GM12878 (cell line): ENCODE results near the gene PRR15L. TPM values are rescaled to one million over a fixed set of nuclear protein-coding genes. Genes with fewer than 3 reads are reported as not detected.

Experiments used
- ATAC-seq: fragments of 200-7000 bp; cut with Tn5 transposase; 3 replicates; pipeline ENCODE4 v1.9.1; 2020; ENCODE audit warnings: mild to moderate bottlenecking, moderate library complexity
- BruUV-seq: library from RNA; stranded (reverse); fragments of 400-500 nt; replicated peaks from 2 replicates; lab custom pipeline; 2021; lab: Mats Ljungman, UMichigan
- CTCF ChIA-PET: fragments of 300-600 bp; sonication (Branson Sonifier 250); formaldehyde crosslinking; extraction: SDS; loops from one replicate; lab custom pipeline; 2021; ENCODE audit warnings: inconsistent platforms; lab: Yijun Ruan, JAX
- POLR2A ChIA-PET: fragments of 350-600 bp; formaldehyde crosslinking; extraction: SDS; loops from one replicate; lab custom pipeline; 2021; ENCODE audit warnings: inconsistent platforms; lab: Charles Lee
- RAD21 ChIA-PET: fragments of 300-600 bp; sonication (Branson Sonifier 250); formaldehyde crosslinking; loops from one replicate; lab custom pipeline; 2023; ENCODE audit warnings: antibody characterized with exemption; ENCODE audit not compliant: unreplicated experiment; lab: Charles Lee
- SMC1A ChIA-PET: fragments of 300-600 bp; sonication (Branson Sonifier 250); formaldehyde crosslinking; loops from one replicate; lab custom pipeline; 2023; ENCODE audit not compliant: unreplicated experiment, uncharacterized antibody; lab: Charles Lee
- DNase-seq: peaks from one replicate; pipeline ENCODE4 v3.0.0-alpha.2; 2011; ENCODE audit warnings: low read depth, low spot score
- FAIRE-seq: peaks from 3 replicates; lab custom pipeline; 2011; peaks lifted over from hg19 to GRCh38; lab: Jason Lieb, UNC
- H2AFZ ChIP-seq: 2 replicates; pipeline ENCODE4 v1.6.0; 2011; ENCODE audit warnings: low read depth, low read length, control low read depth; ENCODE audit not compliant: control insufficient read depth
- H3K27ac ChIP-seq: 2 replicates; pipeline ENCODE4 v1.5.1; 2011; ENCODE audit warnings: control low read depth; ENCODE audit not compliant: control insufficient read depth, insufficient read depth
- H3K27me3 ChIP-seq, 2 experiments: replicated peaks in 1 of 2; 2 replicates each; pipeline versions ENCODE4 v1.6.0 to v1.6.1; 2011; ENCODE audit warnings: low read length in 1 of 2; ENCODE audit not compliant: control insufficient read depth in 2 of 2, insufficient read depth in 2 of 2
- H3K36me3 ChIP-seq, 2 experiments: 2 replicates each; pipeline ENCODE4 v1.5.1; 2011; ENCODE audit warnings: low read length in 1 of 2; ENCODE audit not compliant: control insufficient read depth in 2 of 2, insufficient read depth in 2 of 2
- H3K4me1 ChIP-seq: 2 replicates; pipeline ENCODE4 v1.6.1; 2011; ENCODE audit warnings: mild to moderate bottlenecking, low read length, moderate library complexity, mixed read lengths; ENCODE audit not compliant: control insufficient read depth, insufficient read depth
- H3K4me2 ChIP-seq: 2 replicates; pipeline ENCODE4 v1.6.0; 2011; ENCODE audit warnings: control low read depth; ENCODE audit not compliant: control insufficient read depth, insufficient read depth
- H3K4me3 ChIP-seq: fragments of 200-600 bp; sonication (generic); 2 replicates; pipeline ENCODE4 v1.5.1; 2016
- H3K79me2 ChIP-seq: 2 replicates; pipeline ENCODE4 v1.6.0; 2011; ENCODE audit warnings: low read length; ENCODE audit not compliant: control insufficient read depth, insufficient read depth
- H3K9ac ChIP-seq: 2 replicates; pipeline ENCODE4 v1.8.0; 2011; ENCODE audit warnings: low read length, control low read depth, mixed read lengths; ENCODE audit not compliant: control insufficient read depth, insufficient read depth
- H3K9me3 ChIP-seq: replicated peaks from 3 replicates; pipeline ENCODE4 v1.5.1; 2011; ENCODE audit warnings: mild to moderate bottlenecking, low read length; ENCODE audit not compliant: control insufficient read depth, insufficient read depth
- H4K20me1 ChIP-seq: 2 replicates; pipeline ENCODE4 v1.6.0; 2011; ENCODE audit not compliant: control insufficient read depth, insufficient read depth
- ATF7 ChIP-seq: fragments of 450-650 bp; IDR thresholded peaks from 2 replicates; pipeline ENCODE4 v1.6.1; 2016; ENCODE audit warnings: low read depth, mild to moderate bottlenecking
- EGR1 ChIP-seq, 2 experiments: IDR thresholded peaks; 1 replicate in 1 of 2; 2 replicates in 1 of 2; pipeline ENCODE4 v1.6.1; 2011 to 2012; ENCODE audit warnings: low read depth in 2 of 2, low read length in 2 of 2, borderline replicate concordance in 1 of 2, mild to moderate bottlenecking in 1 of 2, moderate library complexity in 1 of 2
- MYC ChIP-seq: IDR thresholded peaks from 2 replicates; pipeline ENCODE4 v1.6.1; 2011; ENCODE audit warnings: mild to moderate bottlenecking, low read length, moderate library complexity, inconsistent platforms; ENCODE audit not compliant: insufficient read depth, insufficient replicate concordance, insufficient read length, severe bottlenecking
- PAX5 ChIP-seq: IDR thresholded peaks from 2 replicates; pipeline ENCODE4 v1.6.1; 2011; ENCODE audit warnings: low read depth, low read length, borderline replicate concordance
- POLR2A ChIP-seq: IDR thresholded peaks from 2 replicates; pipeline ENCODE4 v1.6.1; 2011; ENCODE audit warnings: low read depth, mild to moderate bottlenecking, low read length
- POLR2AphosphoS2 ChIP-seq: IDR thresholded peaks from 2 replicates; pipeline ENCODE4 v1.6.1; 2011; ENCODE audit warnings: low read depth, mild to moderate bottlenecking, low read length, improper control_type of control experiment, moderate library complexity
- SIN3A ChIP-seq: IDR thresholded peaks from 2 replicates; pipeline ENCODE4 v1.6.1; 2012; ENCODE audit warnings: low read depth, low read length, improper control_type of control experiment
- SPI1 ChIP-seq: IDR thresholded peaks from 2 replicates; pipeline ENCODE4 v1.6.1; 2011; ENCODE audit warnings: low read depth, mild to moderate bottlenecking, low read length, moderate library complexity, borderline replicate concordance; ENCODE audit not compliant: insufficient read depth
- SREBF2 ChIP-seq: IDR thresholded peaks from 2 replicates; pipeline ENCODE4 v1.6.1; 2012; ENCODE audit warnings: mild to moderate bottlenecking, low read length
- ZBTB11 ChIP-seq: fragments of 450-650 bp; formaldehyde crosslinking; IDR thresholded peaks from 2 replicates; pipeline ENCODE4 v1.5.0; 2022; ENCODE audit warnings: mild to moderate bottlenecking, missing genetic modification characterization
- ZNF592 ChIP-seq: fragments of 450-650 bp; IDR thresholded peaks from 2 replicates; pipeline ENCODE4 v1.6.1; 2017; ENCODE audit warnings: mild to moderate bottlenecking, moderate library complexity
- WGBS: methylation state at CpG from one replicate; pipeline ENCODE4 v1.1.6; 2016; ENCODE audit warnings: low lambda C conversion rate; ENCODE audit not compliant: insufficient replicate concordance, insufficient coverage; ENCODE audit errors: missing lambda C conversion rate; 5-methylcytosine and 5-hydroxymethylcytosine counted together
- in situ Hi-C: fragments of 300-500 bp; cut with MboI; formaldehyde crosslinking; loops from 9 replicates; pipeline ENCODE4 v1.14.3; 2018; ENCODE audit warnings: mixed read lengths
- intact Hi-C: fragments of 100-400 bp; cut with micrococcal nuclease; formaldehyde crosslinking; loops from one replicate; pipeline ENCODE4 v1.14.2; 2022; ENCODE audit not compliant: unreplicated experiment
- polyA plus RNA-seq, 11 experiments: library from polyadenylated mRNA; depleted of rRNA in 4 of 11; unstranded in 6 of 11; stranded (reverse) in 5 of 11; fragments of >200 nt; fragmentation: Nextera tagmentation in 4 of 11; fragmentation: Illumina TruSeq in 1 of 11; extraction: Ambion mirVana in 4 of 11; extraction: Trizol in 1 of 11; gene quantifications; 1 replicate in 1 of 11; 2 replicates in 10 of 11; pipeline versions ENCODE4 v1.2.1 to v1.2.3, GENCODE V29; 2011 to 2016; ENCODE audit warnings: inconsistent platforms in 2 of 11, missing spikeins in 2 of 11, low read depth in 1 of 11
- total RNA-seq, 4 experiments: library from RNA; depleted of rRNA in 3 of 4; stranded (reverse); fragments of >200 nt in 3 of 4; fragmentation: Illumina TruSeq in 1 of 4; extraction: Trizol in 1 of 4; gene quantifications; 2 replicates each; pipeline versions ENCODE4 v1.2.1 to v1.2.3, GENCODE V29; 2013 to 2021

The PRR15L gene
- total and polyA plus RNA-seq, 10 of the 15 experiments (the other 5 are each of a cell fraction or from before 2014, with no cell fraction given), result 0.11 to 0.18 TPM; not detected in 8

- ATAC-seq, result no peak
- CTCF ChIA-PET, result interaction anchor here (0.7 to 2.8 kb wide), 7 partner anchors 9 to 48 kb away, joined by 3 to 13 read pairs (median 5); partner anchors contain the start of gene CDK5RAP3
- FAIRE-seq, result no peak
- H4K20me1 ChIP-seq, result no peaks in the 10 kb centered on the region
- DNase-seq, result no peak
- no peaks in the 10 kb centered on the region for H3K9me3 ChIP-seq
- H3K27me3 ChIP-seq, result no peaks in the 10 kb centered on the region
- H3K27ac ChIP-seq, result no peak overlapping the region
- SMC1A ChIA-PET, result interaction anchor here (1.2 to 1.4 kb wide), 2 partner anchors 26 to 44 kb away, joined by 3 to 4 read pairs; no protein-coding TSS in a partner anchor
- POLR2A ChIA-PET, result interaction anchor here (1.4 kb wide), 1 partner anchor 17 kb away, joined by 3 read pairs; no protein-coding TSS in a partner anchor
- no peak overlapping the region for H3K9ac ChIP-seq
- BruUV-seq, result no TSS peak
- intact Hi-C loops (no loop called here), in situ Hi-C loops (no loop called here)
- RAD21 ChIA-PET, result interaction anchor here (1.6 to 2.2 kb wide), 2 partner anchors 23 to 45 kb away, joined by 6 read pairs; no protein-coding TSS in a partner anchor
- H3K4me1 ChIP-seq, result peaks cover 2% of the 10 kb centered on the region; the same call in 1 of the 2 replicates
- H3K4me3 ChIP-seq, result no peak overlapping the region
- no peak overlapping the region for H2AFZ ChIP-seq
- WGBS, result 32% methylated on average over 4 of the region's 4 CpGs
- no peak overlapping the region for H3K4me2 ChIP-seq
- no peaks in the 10 kb centered on the region for H3K79me2 ChIP-seq
- no peaks in the 10 kb centered on the region for H3K36me3 ChIP-seq
- TF ChIP-seq MYC (no peak), ZNF592 (no peak), SIN3A (no peak), ZBTB11 (CRISPR knock-in tag) (no peak), EGR1 (IDR thresholded peaks at IDR 0.05; ENCODE audit: borderline replicate concordance in 1 of 2, low read depth in 2 of 2, low read length in 2 of 2) (no peak), POLR2A (no peak), PAX5 (no peak), ATF7 (no peak), SPI1 (no peak), POLR2AphosphoS2 (no peak), SREBF2 (no peak)
Observed at GRCh38 chr17:47994724-47995123, 37.0 kb upstream of the PRR15L start.
